Cardiac muscle cell (in vitro differentiated cells and primary cell): Measurements from ENCODE around the gene HPDL. TPM values are rescaled to one million over a fixed set of nuclear protein-coding genes. Genes with fewer than 3 reads are reported as not detected.

Experiments
- DNase-seq, 2 donors: peaks; one replicate each; pipeline versions ENCODE4 v3.0.0 to v3.0.0-alpha.2; 2010 to 2017; ENCODE audit warnings: low read depth in 1 of 2, low spot score in 1 of 2
- H3K27ac ChIP-seq: fragments of 200-600 bp; sonication (generic); 2 replicates; pipeline ENCODE4 v1.5.1; 2016
- H3K27me3 ChIP-seq: fragments of 200-600 bp; sonication (generic); 2 replicates; pipeline ENCODE4 v1.6.0; 2016; ENCODE audit warnings: control low read depth
- H3K36me3 ChIP-seq: fragments of 200-600 bp; sonication (generic); 2 replicates; pipeline ENCODE4 v1.5.1; 2016; ENCODE audit warnings: control low read depth
- H3K4me1 ChIP-seq: fragments of 200-600 bp; sonication (generic); 2 replicates; pipeline ENCODE4 v1.8.1; 2017; ENCODE audit warnings: low read depth, mild to moderate bottlenecking, mixed run types
- H3K4me3 ChIP-seq: fragments of 200-600 bp; sonication (generic); 2 replicates; pipeline ENCODE4 v1.5.1; 2016; ENCODE audit warnings: mild to moderate bottlenecking
- H3K9me3 ChIP-seq: fragments of 200-600 bp; sonication (generic); 2 replicates; pipeline ENCODE4 v1.5.1; 2017; ENCODE audit warnings: low read depth, mild to moderate bottlenecking, control low read depth
- CTCF ChIP-seq: IDR thresholded peaks from 2 replicates; pipeline ENCODE4 v1.5.1; 2012; ENCODE audit warnings: low read depth, mild to moderate bottlenecking, low read length
- polyA plus RNA-seq: library from polyadenylated mRNA; unstranded; fragments of >200 nt; fragmentation: Nextera tagmentation; extraction: Ambion mirVana; gene quantifications from 2 replicates; pipeline ENCODE4 v1.2.1, GENCODE V29; 2016
- total RNA-seq: library from RNA; depleted of rRNA; stranded (reverse); fragments of >200 nt; gene quantifications from 2 replicates; pipeline ENCODE4 v1.2.3, GENCODE V29; 2016

Gene HPDL
- total and polyA plus RNA-seq, 2 experiments from 2014 or later = 1.3 to 3.3 TPM

- H3K9me3 ChIP-seq = no peaks in the 10 kb centered on the region
- no peak for DNase-seq
- H3K27ac ChIP-seq = no peak overlapping the region
- no peak overlapping the region for H3K4me3 ChIP-seq
- H3K4me1 ChIP-seq = no peaks in the 10 kb centered on the region
- H3K36me3 ChIP-seq = peaks cover 3% of the 10 kb centered on the region
- TF ChIP-seq CTCF = no peak
- no peaks in the 10 kb centered on the region for H3K27me3 ChIP-seq
These were observed 1.2 kb downstream of the HPDL start for GRCh38 chr1:45327644-45328515.

- no peak for DNase-seq
- H3K4me3 ChIP-seq = no peak overlapping the region
- H3K27ac ChIP-seq = no peak overlapping the region
- H3K4me1 ChIP-seq = no peaks in the 10 kb centered on the region
- no peaks in the 10 kb centered on the region for H3K27me3 ChIP-seq
- TF ChIP-seq CTCF = no peak
- no peaks in the 10 kb centered on the region for H3K9me3 ChIP-seq
- peaks cover 3% of the 10 kb centered on the region for H3K36me3 ChIP-seq
These were observed 2.0 kb downstream of the HPDL start for GRCh38 chr1:45328680-45329079.

- TF ChIP-seq CTCF = no peak
- Histone ChIP-seq H3K9me3 (no peaks in the 10 kb centered on the region), H3K27me3 (no peaks in the 10 kb centered on the region), H3K27ac (no peak overlapping the region), H3K36me3 (peaks cover 3% of the 10 kb centered on the region), H3K4me1 (no peaks in the 10 kb centered on the region), H3K4me3 (no peak overlapping the region)
- no peak for DNase-seq
These were observed 2.8 kb downstream of the HPDL start for GRCh38 chr1:45329445-45329844.

DNA sequence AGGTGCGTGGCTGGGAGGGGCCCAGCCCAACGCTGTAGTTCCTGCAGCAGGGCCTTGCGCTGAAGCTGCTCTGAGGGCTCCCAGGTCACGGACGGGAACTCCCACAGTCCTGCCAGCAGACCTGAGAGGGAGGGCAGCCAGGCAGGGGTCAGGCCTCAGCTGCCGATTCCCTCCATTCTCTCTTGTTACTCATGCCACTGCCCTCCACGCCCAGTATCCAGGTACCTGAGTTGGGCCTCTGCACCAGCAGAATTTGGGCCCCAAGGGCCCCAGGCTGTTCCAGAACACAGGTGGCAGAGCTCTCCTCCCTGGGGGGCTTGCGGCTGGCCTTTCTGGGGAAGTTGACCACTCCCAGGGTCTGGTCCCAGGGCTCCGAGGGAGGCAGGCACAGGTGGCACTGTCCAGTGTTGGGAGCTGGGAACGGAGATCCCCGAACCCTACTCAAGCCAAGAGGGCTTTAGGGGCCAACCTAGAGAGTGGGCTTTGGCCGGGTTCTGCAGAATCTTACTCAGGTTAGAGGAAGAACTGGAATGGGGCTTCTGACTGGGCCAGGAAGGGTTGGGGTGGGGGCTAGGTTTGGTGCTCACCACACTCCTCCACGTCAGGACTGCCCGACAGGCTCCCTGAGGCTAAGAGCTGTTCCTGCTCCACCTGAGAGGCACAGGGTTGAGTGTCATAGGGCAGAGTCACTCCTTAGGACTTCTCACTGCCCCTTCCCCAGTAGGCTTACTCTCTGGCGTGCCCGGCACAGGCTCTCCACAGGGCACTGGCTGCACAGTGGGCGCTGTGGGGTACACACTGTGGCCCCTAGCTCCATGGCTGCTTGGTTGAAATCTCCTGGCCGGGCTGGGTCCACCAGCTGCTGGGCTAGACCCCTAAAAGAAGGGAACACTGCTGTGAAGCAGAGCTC, 5.0 kb downstream of the HPDL start:
- H3K27ac ChIP-seq = no peak overlapping the region
- TF ChIP-seq CTCF = no peak
- H3K4me3 ChIP-seq = no peak overlapping the region
- H3K9me3 ChIP-seq = no peaks in the 10 kb centered on the region
- peaks cover 3% of the 10 kb centered on the region for H3K36me3 ChIP-seq
- DNase-seq = no peak
- no peaks in the 10 kb centered on the region for H3K27me3 ChIP-seq
- H3K4me1 ChIP-seq = no peaks in the 10 kb centered on the region

GRCh38 chr1:45332346-45332720, 5.6 kb downstream of the HPDL start:
- Histone ChIP-seq H3K4me1 (no peaks in the 10 kb centered on the region), H3K4me3 (no peak overlapping the region), H3K9me3 (no peaks in the 10 kb centered on the region), H3K27me3 (no peaks in the 10 kb centered on the region), H3K36me3 (peaks cover 3% of the 10 kb centered on the region), H3K27ac (no peak overlapping the region)
- DNase-seq = no peak
- no peak for TF ChIP-seq CTCF
